Activated T-cell treated with anti-CD3 and anti-CD28 coated beads, Interleukin-2, amount 50 U/mL, for 24 hours (primary cell): Measurements from ENCODE around the gene TWIST2.

ENCODE experiments used
- DNase-seq: peaks from one replicate; pipeline ENCODE4 v3.0.0-alpha.2; 2020
- H3K27ac Mint-ChIP-seq: 2 replicates; pipeline ENCODE4 v1.8.0; 2020; ENCODE audit warnings: mild to moderate bottlenecking, mixed read lengths
- H3K27me3 Mint-ChIP-seq: 2 replicates; pipeline ENCODE4 v1.8.0; 2020; ENCODE audit warnings: mixed read lengths
- H3K36me3 Mint-ChIP-seq: 2 replicates; pipeline ENCODE4 v1.8.0; 2020; ENCODE audit warnings: low read depth, mixed read lengths
- H3K4me1 Mint-ChIP-seq: 2 replicates; pipeline ENCODE4 v1.8.0; 2020; ENCODE audit warnings: low read depth, mixed read lengths
- H3K4me3 Mint-ChIP-seq: 2 replicates; pipeline ENCODE4 v1.8.0; 2020; ENCODE audit warnings: mild to moderate bottlenecking, moderate library complexity, mixed read lengths
- H3K9me3 Mint-ChIP-seq: 2 replicates; pipeline ENCODE4 v1.8.0; 2020; ENCODE audit warnings: mixed read lengths

The TWIST2 gene

DNA sequence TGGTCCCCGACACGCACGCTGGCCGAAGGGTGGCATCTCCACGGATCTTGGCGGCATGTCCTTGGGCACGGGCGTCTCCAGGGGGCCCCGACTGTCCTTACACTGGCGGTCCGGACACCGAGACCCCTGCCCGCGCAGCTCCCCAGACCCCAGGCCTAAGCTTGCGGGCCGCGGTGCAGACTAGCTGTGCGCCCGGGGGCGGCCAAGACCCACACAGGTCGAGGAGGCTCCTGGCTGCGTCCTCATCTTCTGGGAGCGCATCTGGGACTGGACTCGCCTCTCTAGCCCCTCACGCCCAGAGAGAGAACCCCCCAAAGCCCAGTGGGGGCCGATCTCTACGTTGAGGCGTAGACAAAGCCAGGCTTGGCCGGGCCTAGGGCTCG is 475 bp upstream of the TWIST2 start:
- Mint-ChIP-seq H3K27ac (no peak overlapping the region), H3K4me3 (no peak overlapping the region), H3K36me3 (no peaks in the 10 kb centered on the region), H3K9me3 (no peaks in the 10 kb centered on the region), H3K27me3 (peaks cover 77% of the 10 kb centered on the region), H3K4me1 (peaks cover 2% of the 10 kb centered on the region)
- DNase-seq: no peak

DNA sequence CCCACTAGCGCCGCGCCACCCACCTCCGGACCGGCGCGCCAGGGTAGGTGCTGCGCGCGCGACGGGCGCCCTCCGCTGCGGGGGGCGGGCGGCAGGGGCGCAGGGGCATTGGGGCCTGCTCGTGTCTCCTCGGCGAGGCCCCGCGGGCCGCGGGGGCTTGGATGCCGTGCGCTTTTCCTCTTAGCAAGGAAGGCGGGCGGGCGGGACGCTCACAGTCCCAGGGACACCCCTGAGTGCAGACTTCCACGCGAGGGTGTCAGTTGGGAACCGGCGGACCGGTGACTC is 748 bp downstream of the TWIST2 start:
- Mint-ChIP-seq H3K4me3 (no peak overlapping the region), H3K9me3 (no peaks in the 10 kb centered on the region), H3K27me3 (peaks cover 71% of the 10 kb centered on the region), H3K36me3 (no peaks in the 10 kb centered on the region), H3K4me1 (peaks cover 2% of the 10 kb centered on the region), H3K27ac (no peak overlapping the region)
- no peak for DNase-seq

DNA sequence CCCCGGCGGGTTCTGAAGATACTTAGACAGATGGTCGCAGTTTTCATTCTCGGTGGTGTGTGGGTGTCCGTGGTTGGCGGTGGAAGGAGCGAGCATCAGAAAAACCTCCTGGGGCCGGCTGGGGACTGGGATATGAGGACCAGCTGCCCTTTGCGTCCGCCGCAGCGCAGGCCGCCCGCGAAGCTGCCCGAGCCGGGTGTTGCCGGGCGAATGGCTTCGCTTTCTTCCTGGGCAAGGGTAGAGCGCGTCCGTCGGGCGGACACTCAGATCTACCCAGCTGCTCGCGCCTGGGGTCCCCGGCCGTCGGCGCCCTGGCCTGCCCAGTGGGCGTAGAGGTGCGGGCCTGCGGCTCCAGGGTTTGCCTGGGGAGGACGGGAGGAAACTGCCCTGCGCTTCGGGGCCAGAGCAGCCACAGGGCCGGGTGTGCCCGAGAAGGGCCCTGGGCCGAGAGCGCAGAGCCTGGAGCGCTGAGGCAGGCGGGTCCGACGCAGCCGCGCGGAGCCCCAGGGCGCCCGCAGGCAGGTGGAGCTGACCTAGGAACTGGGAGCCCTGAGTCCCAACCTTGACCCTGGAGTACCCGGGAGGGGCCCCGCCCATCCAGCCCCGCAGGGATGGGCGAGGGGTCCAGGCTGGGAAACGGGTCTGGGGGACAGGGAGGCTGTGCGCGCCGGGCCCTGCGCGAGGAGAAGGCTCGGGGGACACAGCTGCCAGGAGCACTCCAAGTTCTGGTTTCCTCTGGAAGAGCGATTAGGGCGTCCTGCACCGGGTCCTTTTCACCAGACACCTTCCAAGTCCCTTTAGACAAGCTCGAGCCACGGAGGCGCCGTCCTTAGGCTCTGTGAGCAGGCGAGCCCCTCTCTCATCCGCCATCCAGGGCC is 1.3 kb downstream of the TWIST2 start:
- peaks cover 71% of the 10 kb centered on the region for H3K27me3 Mint-ChIP-seq
- no peaks in the 10 kb centered on the region for H3K36me3 Mint-ChIP-seq
- H3K4me3 Mint-ChIP-seq: no peak overlapping the region
- no peaks in the 10 kb centered on the region for H3K9me3 Mint-ChIP-seq
- peaks cover 2% of the 10 kb centered on the region for H3K4me1 Mint-ChIP-seq
- no peak overlapping the region for H3K27ac Mint-ChIP-seq
- no peak for DNase-seq

DNA sequence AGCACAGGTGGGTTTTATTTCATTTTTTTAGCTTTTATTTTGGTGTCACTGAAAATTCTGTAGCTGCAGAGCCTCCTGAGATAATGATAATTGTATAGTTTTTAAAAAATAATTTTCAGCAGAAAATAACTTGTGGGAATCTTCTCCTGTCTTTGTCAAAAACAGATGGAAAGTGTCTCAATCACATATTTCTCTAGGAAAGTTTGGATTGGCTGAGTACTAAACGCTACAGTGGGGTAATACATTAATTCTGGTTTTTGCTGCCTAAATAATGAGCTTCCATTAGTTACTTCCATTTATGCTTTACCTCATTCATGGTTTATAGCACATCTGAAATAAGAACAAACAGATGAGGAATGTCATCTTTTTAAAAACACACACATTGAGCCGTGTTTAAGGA is 2.2 kb downstream of the TWIST2 start:
- Mint-ChIP-seq H3K36me3 (no peaks in the 10 kb centered on the region), H3K4me1 (peaks cover 2% of the 10 kb centered on the region), H3K9me3 (no peaks in the 10 kb centered on the region), H3K27me3 (peaks cover 69% of the 10 kb centered on the region), H3K4me3 (no peak overlapping the region), H3K27ac (no peak overlapping the region)
- DNase-seq: no peak

DNA sequence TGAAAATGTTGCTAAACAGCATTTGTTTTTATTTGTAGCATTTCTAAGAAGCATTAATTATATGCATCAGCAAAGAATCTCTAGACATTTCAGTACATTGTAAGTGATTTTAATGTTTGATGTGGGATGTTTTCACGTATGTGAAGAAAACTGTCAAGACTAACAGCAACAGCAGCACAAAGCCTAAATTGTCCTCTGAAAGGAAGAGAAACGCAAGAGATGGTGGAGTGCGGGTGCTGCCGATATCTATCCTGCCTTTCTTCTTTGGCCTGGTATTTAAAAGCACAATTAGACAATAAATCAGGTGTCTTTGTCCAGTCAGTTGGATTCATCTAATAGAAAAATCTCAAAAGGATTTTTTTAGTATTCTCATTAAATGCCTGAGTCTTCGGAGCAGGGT is 3.1 kb downstream of the TWIST2 start:
- H3K4me3 Mint-ChIP-seq: no peak overlapping the region
- H3K4me1 Mint-ChIP-seq: peaks cover 2% of the 10 kb centered on the region
- H3K36me3 Mint-ChIP-seq: no peaks in the 10 kb centered on the region
- no peak for DNase-seq
- peaks cover 69% of the 10 kb centered on the region for H3K27me3 Mint-ChIP-seq
- H3K27ac Mint-ChIP-seq: no peak overlapping the region
- no peaks in the 10 kb centered on the region for H3K9me3 Mint-ChIP-seq

DNA sequence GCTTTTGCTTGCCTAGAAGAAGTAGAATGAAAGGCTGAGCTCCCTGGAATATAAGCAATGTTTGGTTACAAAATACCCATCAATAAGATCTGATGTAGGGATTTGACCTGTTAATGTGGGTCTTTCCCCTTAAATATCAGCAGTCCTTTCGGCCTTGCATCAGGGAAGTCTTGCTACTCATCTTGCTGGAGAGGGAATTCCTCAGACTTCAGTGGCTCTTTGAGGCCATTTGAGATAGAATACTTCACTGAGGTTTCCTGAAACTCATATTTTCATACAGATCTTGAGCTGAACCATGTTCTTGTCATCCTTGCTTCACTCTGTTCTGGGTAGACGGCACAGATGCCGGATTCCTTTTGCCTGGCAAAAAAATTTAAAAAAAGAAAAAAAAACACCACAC is 3.9 kb downstream of the TWIST2 start:
- H3K36me3 Mint-ChIP-seq: no peaks in the 10 kb centered on the region
- H3K9me3 Mint-ChIP-seq: no peaks in the 10 kb centered on the region
- peaks cover 2% of the 10 kb centered on the region for H3K4me1 Mint-ChIP-seq
- H3K27me3 Mint-ChIP-seq: peaks cover 66% of the 10 kb centered on the region
- no peak for DNase-seq
- H3K27ac Mint-ChIP-seq: no peak overlapping the region
- no peak overlapping the region for H3K4me3 Mint-ChIP-seq

DNA sequence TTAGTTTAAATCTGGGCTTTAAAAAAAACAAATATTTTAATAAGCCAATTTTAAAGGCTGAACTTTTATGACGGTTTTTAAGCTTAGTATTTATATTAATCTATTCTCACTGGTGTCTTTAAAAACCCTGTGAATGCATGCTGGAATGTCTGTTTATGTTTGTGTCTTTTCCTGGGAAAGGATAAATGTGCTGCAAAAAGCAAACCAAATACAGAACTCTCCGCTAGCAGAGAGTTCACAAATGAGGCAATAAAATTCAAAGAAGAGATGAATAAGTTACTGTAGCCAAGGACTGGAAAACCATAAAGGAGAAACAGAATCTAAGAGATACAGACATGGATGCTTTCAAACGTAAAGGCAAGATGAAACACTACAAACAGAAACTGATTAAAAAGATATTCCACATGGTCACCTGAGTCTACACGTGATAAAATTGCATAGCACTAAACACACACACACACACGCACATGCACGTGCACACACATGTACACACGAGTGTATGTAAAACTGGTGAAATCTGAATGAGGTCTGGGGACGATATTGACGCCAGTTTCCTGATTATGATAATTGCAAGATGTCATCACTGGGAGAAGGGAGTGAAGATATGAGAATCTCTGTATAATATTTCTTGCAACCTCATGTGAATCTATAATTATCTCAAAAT is 4.5 kb downstream of the TWIST2 start:
- no peak for DNase-seq
- H3K4me1 Mint-ChIP-seq: no peaks in the 10 kb centered on the region

DNA sequence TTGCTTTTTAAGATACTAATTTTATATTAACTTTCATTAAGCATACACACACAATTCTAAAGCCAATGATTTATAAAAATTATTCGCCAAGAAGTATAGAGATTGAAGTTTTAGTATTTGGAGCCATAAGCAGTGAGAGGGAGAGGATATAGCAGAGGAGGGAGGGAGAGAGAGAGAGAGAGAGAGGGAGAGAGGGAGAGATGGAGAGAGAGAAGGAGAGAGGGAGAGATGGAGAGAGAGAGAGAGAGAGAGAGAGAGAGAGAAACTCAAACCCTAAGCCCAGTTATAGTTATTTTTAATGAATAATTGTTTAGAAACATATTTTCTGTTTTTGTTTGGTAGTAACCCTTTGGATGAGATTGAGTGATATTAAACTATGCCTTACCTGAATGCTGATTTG is 5.3 kb downstream of the TWIST2 start:
- Mint-ChIP-seq H3K36me3 (no peaks in the 10 kb centered on the region), H3K4me1 (no peaks in the 10 kb centered on the region), H3K27ac (no peak overlapping the region), H3K27me3 (peaks cover 74% of the 10 kb centered on the region), H3K4me3 (no peak overlapping the region), H3K9me3 (no peaks in the 10 kb centered on the region)
- no peak for DNase-seq

More for the DNA sequence above, 4.5 kb downstream of the TWIST2 start:
- H3K36me3 Mint-ChIP-seq: no peaks in the 10 kb centered on the region
- H3K9me3 Mint-ChIP-seq: no peaks in the 10 kb centered on the region
- no peak overlapping the region for H3K27ac Mint-ChIP-seq
- H3K27me3 Mint-ChIP-seq: peaks cover 69% of the 10 kb centered on the region
- no peak overlapping the region for H3K4me3 Mint-ChIP-seq

DNA sequence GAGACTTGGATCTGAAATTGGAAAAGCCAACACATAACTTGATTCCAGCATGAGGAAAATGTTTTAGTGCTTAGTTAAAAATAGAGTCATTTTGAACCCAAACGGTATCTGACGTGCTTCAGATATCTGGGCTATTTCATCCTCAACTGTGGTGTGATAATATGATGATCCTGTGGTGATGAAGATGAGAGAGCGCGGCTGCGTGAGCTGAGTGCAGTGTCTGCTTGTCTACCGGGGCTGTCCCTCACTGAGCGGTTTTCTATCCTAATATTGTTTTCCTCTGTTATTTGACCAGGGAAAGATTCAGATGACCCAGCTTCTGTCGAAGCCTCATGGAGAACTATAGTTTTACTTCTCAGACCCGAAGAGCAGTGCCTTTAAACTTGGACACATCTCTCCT is 5.8 kb downstream of the TWIST2 start:
- Mint-ChIP-seq H3K36me3 (no peaks in the 10 kb centered on the region), H3K4me1 (no peaks in the 10 kb centered on the region), H3K27me3 (peaks cover 72% of the 10 kb centered on the region), H3K9me3 (no peaks in the 10 kb centered on the region), H3K4me3 (no peak overlapping the region), H3K27ac (no peak overlapping the region)
- DNase-seq: no peak

DNA sequence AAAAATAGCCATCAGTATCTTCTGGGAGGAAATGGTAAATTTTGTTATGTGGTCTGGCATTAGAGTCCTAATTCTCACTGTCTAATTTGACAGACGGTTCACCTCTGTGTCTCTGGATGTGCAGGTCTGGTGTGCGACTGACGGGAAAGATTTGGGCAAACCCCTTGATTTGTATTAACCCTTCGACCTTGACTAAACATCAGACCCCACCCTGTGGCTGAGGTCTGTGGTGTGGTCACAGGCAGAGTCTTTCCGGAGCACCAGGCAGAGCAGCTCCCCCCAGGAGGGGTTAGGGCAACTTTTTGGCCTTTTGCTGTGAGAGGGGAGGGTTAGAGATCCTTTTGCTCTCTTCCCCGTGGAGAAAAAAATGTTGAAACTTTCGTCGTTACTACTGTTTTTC is 6.4 kb downstream of the TWIST2 start:
- no peaks in the 10 kb centered on the region for H3K36me3 Mint-ChIP-seq
- no peak overlapping the region for H3K27ac Mint-ChIP-seq
- H3K4me1 Mint-ChIP-seq: no peaks in the 10 kb centered on the region
- peaks cover 69% of the 10 kb centered on the region for H3K27me3 Mint-ChIP-seq
- no peak for DNase-seq
- no peak overlapping the region for H3K4me3 Mint-ChIP-seq
- no peaks in the 10 kb centered on the region for H3K9me3 Mint-ChIP-seq

DNA sequence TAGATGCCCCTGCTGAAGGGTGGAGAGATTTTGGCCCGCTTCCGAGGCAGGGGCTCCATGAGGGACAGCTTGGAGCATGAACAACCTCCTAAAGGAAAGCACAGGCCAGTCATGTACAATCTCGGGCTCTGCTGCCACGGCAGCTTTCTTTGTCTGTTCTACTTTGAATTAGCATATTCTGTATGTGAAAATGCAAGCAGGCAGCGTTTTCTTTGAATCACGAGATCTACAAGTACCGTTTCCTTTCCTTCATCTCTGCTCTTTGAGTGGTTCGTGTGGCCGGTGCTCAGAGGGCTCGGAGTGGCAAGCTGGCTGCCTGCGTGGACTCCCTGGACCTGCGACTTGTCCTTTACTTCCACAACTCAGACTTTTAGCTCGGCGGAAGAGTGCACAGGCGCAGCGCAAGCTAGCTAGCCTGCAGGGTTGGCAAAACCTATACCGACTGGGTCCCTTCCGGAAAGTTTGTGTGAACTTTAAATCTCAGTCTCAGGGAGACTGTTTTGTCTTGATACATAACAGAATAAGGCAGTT is 6.9 kb downstream of the TWIST2 start:
- no peak for DNase-seq
- no peaks in the 10 kb centered on the region for H3K4me1 Mint-ChIP-seq
- peaks cover 66% of the 10 kb centered on the region for H3K27me3 Mint-ChIP-seq
- no peaks in the 10 kb centered on the region for H3K9me3 Mint-ChIP-seq
- no peak overlapping the region for H3K4me3 Mint-ChIP-seq
- H3K27ac Mint-ChIP-seq: no peak overlapping the region
- no peaks in the 10 kb centered on the region for H3K36me3 Mint-ChIP-seq

DNA sequence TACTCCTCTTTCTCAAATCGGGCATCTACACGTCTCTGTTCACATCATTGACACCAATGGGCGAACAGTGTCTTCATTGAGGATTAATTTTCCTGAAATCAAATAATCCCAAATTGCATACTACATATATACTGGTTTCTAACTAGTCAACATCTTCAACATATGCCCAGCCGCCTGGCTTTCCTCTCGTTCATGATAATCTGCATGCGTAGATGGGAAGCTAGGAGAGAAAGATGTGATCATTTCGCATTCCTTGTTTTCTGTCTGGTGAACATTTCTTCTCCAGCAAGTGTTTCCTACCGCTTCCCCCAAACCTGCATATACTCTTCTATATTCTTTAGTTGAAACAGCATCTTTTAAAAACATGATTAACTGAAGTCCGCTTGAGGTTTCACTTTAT is 7.4 kb downstream of the TWIST2 start:
- no peaks in the 10 kb centered on the region for H3K36me3 Mint-ChIP-seq
- peaks cover 63% of the 10 kb centered on the region for H3K27me3 Mint-ChIP-seq

DNA sequence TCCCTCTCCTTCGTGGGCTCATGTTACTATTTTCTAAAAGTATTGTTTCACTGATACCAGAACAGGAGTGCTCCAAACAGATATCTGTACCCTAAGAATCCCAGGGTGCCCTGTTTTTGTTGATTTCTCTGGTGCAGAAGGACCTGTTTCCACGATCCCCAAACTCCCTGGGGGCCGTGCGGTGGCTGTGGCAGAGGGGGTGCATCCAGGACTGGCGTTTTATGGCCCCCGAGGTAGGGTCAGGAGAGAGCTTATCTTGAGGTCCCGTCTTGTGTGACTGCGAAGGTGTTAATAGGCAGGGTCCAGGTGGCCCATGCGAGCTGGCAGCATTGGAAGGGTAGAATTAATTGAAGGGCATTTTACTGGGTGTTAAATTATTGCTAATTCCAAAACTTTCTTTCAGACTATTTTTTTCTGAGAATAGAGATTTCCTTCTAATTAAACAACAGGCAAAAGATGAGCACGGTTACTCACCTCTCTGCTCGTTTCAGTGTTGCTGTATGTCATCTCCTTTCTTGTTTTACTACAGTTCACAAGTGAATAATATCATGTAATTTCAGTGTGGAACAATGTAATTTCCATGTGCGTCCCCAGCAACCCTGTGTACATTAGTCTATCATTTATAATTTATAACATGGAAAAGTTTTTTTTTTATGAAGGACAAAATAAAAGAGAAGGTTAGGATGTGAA is 8.2 kb downstream of the TWIST2 start:
- H3K27ac Mint-ChIP-seq: no peak overlapping the region
- H3K36me3 Mint-ChIP-seq: no peaks in the 10 kb centered on the region
- no peaks in the 10 kb centered on the region for H3K4me1 Mint-ChIP-seq
- no peak for DNase-seq
- no peak overlapping the region for H3K4me3 Mint-ChIP-seq
- no peaks in the 10 kb centered on the region for H3K9me3 Mint-ChIP-seq
- H3K27me3 Mint-ChIP-seq: peaks cover 59% of the 10 kb centered on the region

More for the DNA sequence above, 7.4 kb downstream of the TWIST2 start:
- Mint-ChIP-seq H3K4me1 (no peaks in the 10 kb centered on the region), H3K9me3 (no peaks in the 10 kb centered on the region), H3K27ac (no peak overlapping the region), H3K4me3 (no peak overlapping the region)
- no peak for DNase-seq

DNA sequence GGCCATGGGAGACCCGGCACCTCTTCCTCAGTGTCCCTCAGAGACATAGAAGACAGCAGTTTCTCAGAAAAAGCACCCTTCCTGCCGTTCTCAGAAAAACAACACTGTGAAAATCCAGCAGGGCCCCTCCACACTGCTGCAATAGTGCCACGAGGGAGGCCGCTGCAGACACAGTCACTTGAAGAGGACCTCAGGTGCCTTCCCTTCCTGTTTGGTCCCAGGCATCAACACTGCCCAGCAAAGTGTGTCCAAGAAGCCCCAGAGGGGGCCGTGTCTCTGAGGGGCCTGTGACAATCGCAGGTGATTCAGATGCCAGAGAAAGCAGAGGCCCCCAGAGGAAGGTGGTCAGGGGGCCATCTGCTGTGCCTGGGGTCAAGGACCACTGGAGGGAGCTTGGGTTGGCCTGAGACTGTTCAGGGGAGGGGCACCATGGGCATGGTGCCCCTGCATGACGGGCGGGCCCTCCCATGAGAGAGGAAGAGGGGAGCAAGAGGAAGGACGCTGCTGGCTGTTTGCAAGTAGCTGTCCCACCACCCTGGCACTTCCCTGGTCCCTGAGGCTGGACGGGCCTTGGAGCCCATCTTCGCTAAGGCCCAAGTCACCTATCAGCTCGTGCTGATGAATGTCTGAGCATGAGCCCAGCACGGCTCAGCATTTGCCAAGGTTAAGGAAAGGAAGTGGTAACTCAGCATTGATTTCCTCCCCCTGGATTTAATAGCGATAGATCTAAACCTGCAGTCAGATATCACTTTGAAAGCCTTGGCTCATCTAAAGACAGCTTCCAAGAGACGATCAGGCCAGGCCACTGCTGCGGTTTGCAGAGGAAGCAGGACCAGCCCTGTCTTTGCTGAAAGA is 9.1 kb downstream of the TWIST2 start:
- no peak overlapping the region for H3K27ac Mint-ChIP-seq
- peaks cover 58% of the 10 kb centered on the region for H3K27me3 Mint-ChIP-seq
- H3K36me3 Mint-ChIP-seq: no peaks in the 10 kb centered on the region
- H3K9me3 Mint-ChIP-seq: no peaks in the 10 kb centered on the region
- no peak overlapping the region for H3K4me3 Mint-ChIP-seq
- DNase-seq: no peak
- no peaks in the 10 kb centered on the region for H3K4me1 Mint-ChIP-seq
